Hematopoietic multipotent progenitor cell treated with erythropoietin and hydrocortisone succinate and interleukin-3 and kit ligand, for 4 days (in vitro differentiated cells): ENCODE data around the gene GRIK3.

ENCODE experiments used
- DNase-seq: peaks from one replicate; pipeline ENCODE4 v3.0.0-alpha.2; 2015

The GRIK3 gene

DNA sequence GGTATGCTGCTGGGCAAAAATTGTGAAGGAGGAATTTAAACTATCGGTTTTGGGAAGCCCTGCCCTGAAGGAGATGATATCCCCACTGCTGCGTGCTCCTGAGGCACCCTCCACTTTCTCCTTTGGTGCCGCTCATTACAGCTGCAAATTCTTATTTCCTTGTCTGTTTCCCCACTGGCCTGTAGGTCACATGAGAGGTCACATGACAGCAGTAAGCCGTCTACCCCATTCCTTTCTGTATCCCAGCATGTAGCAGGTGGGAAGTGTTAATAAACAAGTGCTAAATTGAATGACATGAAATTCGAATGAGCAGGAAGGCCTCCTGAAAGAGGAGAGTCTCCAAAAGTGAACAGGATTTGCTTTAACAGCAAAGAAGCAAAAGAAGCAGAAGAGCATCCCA lies 58.7 kb downstream of the GRIK3 start:
- no peak for DNase-seq

DNA sequence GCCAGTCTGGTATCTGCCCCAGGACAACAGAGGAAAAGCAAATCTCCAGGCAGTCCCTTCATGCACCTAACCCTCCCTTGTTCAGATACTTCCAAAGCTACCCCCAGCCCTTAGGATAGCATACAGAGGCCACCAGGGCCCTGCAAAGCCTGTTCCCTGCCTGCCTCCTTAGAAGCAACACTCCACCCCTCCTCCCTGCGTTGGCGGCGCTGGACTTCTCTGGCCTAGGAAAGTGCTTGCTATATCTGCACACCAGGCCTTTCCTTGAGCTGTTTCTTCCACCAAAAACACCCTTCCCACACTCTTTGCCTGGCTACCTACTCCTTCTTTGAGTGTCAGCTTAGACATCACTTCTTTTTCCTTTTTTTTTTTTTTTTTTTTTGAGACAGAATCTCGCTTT lies 61.3 kb downstream of the GRIK3 start:
- no peak for DNase-seq

- no peak for DNase-seq
Observed at GRCh38 chr1:36971852-36972618, 62.3 kb downstream of the GRIK3 start.

DNA sequence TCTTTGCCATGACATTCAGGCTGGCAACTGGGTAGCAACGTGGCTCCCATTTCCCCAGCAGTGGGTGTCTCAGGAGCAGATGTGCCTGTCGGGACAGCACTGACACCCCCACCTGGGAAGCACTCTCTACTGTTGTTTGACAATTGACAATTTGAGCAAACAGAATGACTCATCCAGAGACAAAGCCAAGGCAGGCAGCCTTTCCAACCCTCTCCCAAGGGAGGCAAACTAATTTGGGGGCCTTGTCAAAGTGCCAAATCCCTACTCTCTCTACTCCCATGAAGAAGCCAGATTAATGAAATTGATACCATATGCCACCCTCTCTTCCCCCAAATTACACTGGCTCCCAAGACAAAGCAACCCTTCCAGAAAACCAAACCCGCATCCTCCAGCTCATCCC lies 65.6 kb downstream of the GRIK3 start:
- no peak for DNase-seq

DNA sequence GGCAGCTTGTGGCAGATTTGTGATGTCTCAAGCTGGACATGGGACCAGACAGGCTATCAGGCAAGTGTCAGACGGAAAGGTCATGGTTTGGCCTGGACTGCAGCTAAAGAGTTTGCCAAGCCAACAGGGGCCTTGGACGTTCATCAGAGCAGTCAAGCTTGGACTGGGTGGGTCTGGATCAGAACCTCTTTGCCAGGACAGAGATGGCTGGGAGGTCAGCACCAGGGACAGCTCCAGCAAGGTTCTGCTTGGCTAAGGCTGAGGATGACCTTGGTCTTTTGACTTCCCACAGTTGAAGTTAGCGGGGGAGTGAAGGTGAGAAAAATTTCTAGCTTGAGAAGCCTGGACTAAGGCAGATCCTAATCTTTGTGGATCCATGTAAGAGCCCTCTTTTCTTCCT lies 68.1 kb downstream of the GRIK3 start:
- peak; percentile 40 for DNase-seq

- DNase-seq: no peak
Observed at GRCh38 chr1:36965275-36966159, 68.8 kb downstream of the GRIK3 start.

DNA sequence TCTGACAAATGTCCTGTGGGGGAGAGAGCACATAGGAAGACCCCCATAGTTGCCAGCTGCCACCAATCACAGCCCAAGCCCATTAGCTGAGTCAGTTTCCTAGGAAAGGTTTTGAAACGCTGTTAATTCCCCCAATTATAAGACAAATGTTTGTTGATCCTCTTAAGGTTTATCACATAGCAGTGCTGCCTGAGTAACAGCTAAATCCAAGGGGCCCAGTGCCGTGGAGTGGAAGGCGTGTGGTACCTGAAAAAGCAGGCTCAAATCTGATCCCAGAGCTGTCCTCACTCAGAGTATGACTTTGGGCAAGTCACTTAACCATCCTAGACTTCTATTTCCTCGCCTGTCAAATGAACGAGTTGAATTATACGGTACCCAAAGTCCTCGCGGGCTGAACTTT lies 69.5 kb downstream of the GRIK3 start:
- no peak for DNase-seq

DNA sequence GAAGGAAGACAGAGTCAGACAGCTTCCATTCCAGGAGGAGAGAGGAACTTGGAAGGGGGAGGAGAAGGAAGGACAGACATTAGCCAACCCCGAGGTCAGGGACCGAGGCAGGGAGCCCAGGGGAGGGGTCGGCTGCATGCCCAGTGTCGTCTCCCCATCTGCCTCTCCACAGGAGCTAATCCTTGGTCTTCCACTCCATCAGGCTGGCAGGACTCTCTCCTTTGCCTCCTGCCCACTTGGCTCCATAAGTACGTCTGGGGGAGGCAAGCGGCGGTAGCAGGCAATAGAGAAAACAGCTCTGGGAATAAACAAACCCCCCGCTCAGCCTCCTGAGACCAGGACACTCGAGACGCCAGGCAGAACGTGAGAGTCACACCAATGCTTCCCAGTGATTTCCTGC lies 71.3 kb downstream of the GRIK3 start:
- no peak for DNase-seq

- no peak for DNase-seq
Observed at GRCh38 chr1:36961062-36961615, 73.2 kb downstream of the GRIK3 start.

- no peak for DNase-seq
Observed at GRCh38 chr1:36956570-36956969, 77.7 kb downstream of the GRIK3 start.

- no peak for DNase-seq
Observed at GRCh38 chr1:36955016-36955415, 79.3 kb downstream of the GRIK3 start.

DNA sequence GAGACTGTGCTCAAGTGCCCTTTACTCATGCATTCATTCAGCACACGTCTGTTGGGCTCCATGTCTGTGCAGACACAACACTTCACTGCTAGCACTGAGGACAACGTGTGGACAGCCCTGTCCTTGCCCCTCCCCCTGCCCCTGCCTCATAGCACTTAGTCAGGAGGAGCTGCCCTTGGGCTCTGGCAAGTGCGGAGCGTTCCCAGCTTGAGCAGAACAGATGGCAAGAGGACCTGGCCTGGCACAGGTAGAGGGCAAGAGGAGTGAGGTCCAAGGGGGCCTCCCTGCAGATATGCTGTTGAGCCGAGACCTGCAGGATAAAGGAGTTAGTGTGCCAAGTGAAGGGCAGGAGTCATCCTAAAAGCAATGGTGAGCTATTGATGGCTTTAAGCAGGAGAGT lies 81.3 kb downstream of the GRIK3 start:
- DNase-seq: no peak

DNA sequence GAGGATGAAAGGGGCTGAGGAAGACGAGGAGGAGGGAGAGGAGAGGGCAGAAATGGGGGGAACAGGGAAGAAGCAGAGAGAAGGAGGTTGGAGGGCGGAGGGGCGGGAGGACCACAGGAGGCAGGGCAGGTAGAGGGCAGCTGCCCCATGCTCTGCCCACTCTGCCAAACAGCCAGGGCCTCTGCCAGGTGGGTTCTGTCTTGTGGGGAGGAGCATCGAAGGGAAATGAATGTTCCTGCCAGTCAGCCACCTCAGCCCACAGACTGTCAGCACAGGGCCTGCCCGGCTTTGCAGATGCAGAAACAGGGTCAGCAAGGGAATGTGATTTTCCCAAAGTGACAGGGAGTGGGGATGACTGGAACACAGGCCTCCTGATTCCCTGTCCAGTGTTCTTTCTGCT lies 82.6 kb downstream of the GRIK3 start:
- no peak for DNase-seq

- DNase-seq: no peak
Observed at GRCh38 chr1:36951292-36951750, 83.0 kb downstream of the GRIK3 start.

- no peak for DNase-seq
Observed at GRCh38 chr1:36950604-36951291, 83.6 kb downstream of the GRIK3 start.

- DNase-seq: no peak
Observed at GRCh38 chr1:36948606-36949005, 85.7 kb downstream of the GRIK3 start.

- no peak for DNase-seq
Observed at GRCh38 chr1:36948147-36948546, 86.2 kb downstream of the GRIK3 start.

- no peak for DNase-seq
Observed at GRCh38 chr1:36947384-36947783, 86.9 kb downstream of the GRIK3 start.

- DNase-seq: no peak
Observed at GRCh38 chr1:36944883-36945282, 89.4 kb downstream of the GRIK3 start.

DNA sequence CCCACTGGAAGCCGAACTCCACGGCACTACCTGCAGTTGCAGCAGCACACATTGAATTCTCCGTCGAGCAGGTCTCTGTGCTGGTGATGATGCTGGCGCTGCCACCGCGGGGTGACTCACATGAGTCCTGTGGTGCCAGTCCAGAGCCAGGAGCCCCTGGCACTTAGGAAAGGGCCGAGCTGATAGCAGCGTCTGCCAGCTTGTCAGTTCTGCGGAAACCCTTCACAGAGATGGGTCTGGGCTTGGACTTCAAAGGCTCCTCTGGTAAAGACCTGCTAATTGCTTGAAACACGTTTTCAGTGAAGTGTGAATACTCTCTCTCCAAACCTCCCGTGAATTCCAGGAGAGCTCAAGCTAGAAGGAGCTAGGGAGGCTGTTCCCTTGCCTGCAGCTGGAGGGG lies 92.2 kb downstream of the GRIK3 start:
- DNase-seq: no peak

DNA sequence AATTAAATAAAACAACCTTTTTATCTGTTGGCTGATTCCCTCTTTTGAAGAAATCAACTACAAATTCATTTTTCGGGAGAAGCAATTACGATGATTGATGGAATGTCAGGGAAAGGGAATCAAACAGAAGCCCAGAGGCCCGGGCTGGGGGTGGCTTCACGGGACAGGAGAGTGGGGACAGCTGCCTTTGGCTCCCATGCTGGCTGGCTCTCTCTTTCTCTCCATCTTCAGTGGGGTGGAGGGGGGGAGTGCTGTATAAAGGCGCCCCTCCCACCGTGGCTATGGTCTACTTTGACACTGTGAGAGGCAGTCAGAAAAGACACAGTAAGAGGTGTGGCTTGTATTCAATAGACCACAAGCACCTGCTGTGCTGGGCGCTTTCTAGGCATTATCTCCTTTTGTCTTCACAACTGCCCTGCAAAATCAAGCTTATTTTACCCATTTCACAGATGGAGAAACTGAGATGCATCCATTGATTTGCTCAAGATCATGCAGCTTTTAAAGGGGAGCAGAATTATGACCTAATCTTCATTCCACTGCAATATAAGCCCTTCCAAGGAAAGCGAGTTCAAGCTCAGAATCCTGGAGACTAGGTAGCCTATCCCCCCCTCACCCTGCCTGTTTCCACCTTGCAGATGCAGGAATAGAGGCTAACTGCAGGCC lies 92.9 kb downstream of the GRIK3 start:
- no peak for DNase-seq

DNA sequence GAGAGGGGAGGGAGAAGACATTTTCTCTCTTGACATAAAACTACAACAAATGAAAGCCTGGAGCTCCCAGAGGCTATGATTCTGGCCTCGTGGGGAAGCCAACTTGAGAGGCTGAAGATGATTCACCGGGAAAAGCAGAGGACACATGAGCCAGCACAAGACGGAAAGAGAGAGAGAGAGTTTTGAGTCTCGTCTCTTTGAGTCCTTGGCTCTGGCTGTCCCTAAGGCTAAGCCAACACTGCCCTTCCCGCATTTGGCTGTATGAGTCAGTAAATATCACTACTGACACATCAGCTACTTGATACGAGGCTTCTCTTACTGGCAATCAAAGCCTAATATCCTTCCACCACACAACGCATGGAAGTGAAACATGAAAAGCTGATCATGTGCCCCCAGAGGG lies 95.5 kb downstream of the GRIK3 start:
- no peak for DNase-seq

GRCh38 chr1:36937371-36937770 lies 96.9 kb downstream of the GRIK3 start:
- no peak for DNase-seq
